ENCODE results near the gene FAM118A. TPM values are rescaled to one million over a fixed set of nuclear protein-coding genes. Genes with fewer than 3 reads are reported as not detected.
"Not testable (repeated sequence)": the region's sequence is repeated elsewhere in the genome, so short reads cannot be mapped to it uniquely, and the experiment has no call there.

Gene FAM118A
- total and polyA plus RNA-seq, 2 experiments from 2014 or later = 11.9 to 20.3 TPM

- H3K4me1 Mint-ChIP-seq = no peaks in the 10 kb centered on the region
- no peaks in the 10 kb centered on the region for H3K36me3 Mint-ChIP-seq (ENCODE audit: low read depth)
- H2AFZ ChIP-seq = no peak overlapping the region
- no peaks in the 10 kb centered on the region for H3K36me3 ChIP-seq (ENCODE audit: insufficient read depth)
- no peaks in the 10 kb centered on the region for H3F3A ChIP-seq (replicated peaks; ENCODE audit: low read depth)
- no peak overlapping the region for H3K4me3 Mint-ChIP-seq
- ATAC-seq (no peak), DNase-seq (ENCODE audit: low spot score) (no peak)
- peaks cover 5% of the 10 kb centered on the region; the same call in 1 of the 2 replicates for H3K4me1 ChIP-seq (ENCODE audit: insufficient read depth)
- H3K9me3 Mint-ChIP-seq = no peaks in the 10 kb centered on the region
- no peak overlapping the region for H3K27ac Mint-ChIP-seq
- no peaks in the 10 kb centered on the region for H3K9me2 ChIP-seq (ENCODE audit: insufficient read depth)
- no peak overlapping the region for H3K27ac ChIP-seq (ENCODE audit: low read depth)
- H3K27me3 Mint-ChIP-seq (ENCODE audit: insufficient read depth, low read depth, poor library complexity) = peaks cover 2% of the 10 kb centered on the region
- TF ChIP-seq EZH2 (IDR thresholded peaks at IDR 0.05; ENCODE audit: low read depth, unreplicated experiment) = no peak
- H3K79me2 ChIP-seq (replicated peaks; ENCODE audit: insufficient read depth) = no peaks in the 10 kb centered on the region
- H4K20me1 ChIP-seq (replicated peaks; ENCODE audit: insufficient read depth) = no peaks in the 10 kb centered on the region
- H3K4me2 ChIP-seq = no peak overlapping the region
- H3K4me3 ChIP-seq = no peak overlapping the region
- no peaks in the 10 kb centered on the region for H3K27me3 ChIP-seq (ENCODE audit: insufficient read depth)
Measured at GRCh38 chr22:45292731-45293442, 16.8 kb upstream of the FAM118A start.

- ATAC-seq (no peak), DNase-seq (ENCODE audit: low spot score) (no peak)
- no peaks in the 10 kb centered on the region for H3K9me3 Mint-ChIP-seq
Measured at GRCh38 chr22:45294030-45294429, 15.7 kb upstream of the FAM118A start.

GRCh38 chr22:45295004-45295403, 14.7 kb upstream of the FAM118A start:
- H4K20me1 ChIP-seq (replicated peaks; ENCODE audit: insufficient read depth); DNase-seq (ENCODE audit: low spot score); H3K27ac Mint-ChIP-seq; H3K79me2 ChIP-seq (replicated peaks; ENCODE audit: insufficient read depth); ATAC-seq; H3K4me2 ChIP-seq; H3F3A ChIP-seq (replicated peaks; ENCODE audit: low read depth); H3K9me2 ChIP-seq (ENCODE audit: insufficient read depth); H2AFZ ChIP-seq; H3K36me3 ChIP-seq (ENCODE audit: insufficient read depth); H3K27me3 Mint-ChIP-seq (ENCODE audit: insufficient read depth, low read depth, poor library complexity); H3K4me3 Mint-ChIP-seq; H3K36me3 Mint-ChIP-seq (ENCODE audit: low read depth); H3K27me3 ChIP-seq (ENCODE audit: insufficient read depth); H3K4me3 ChIP-seq; H3K27ac ChIP-seq (ENCODE audit: low read depth); H3K9me3 Mint-ChIP-seq: not testable (repeated sequence)
- H3K4me1 Mint-ChIP-seq = peaks cover 15% of the 10 kb centered on the region
- H3K4me1 ChIP-seq (ENCODE audit: insufficient read depth) = peaks cover 12% of the 10 kb centered on the region; the same call in 1 of the 2 replicates

More at GRCh38 chr22:45294030-45294429, 15.7 kb upstream of the FAM118A start:
- no peak for TF ChIP-seq CTCF (conservative IDR thresholded peaks at IDR 0.05; ENCODE audit: low read depth in 2 of 2)
- TF ChIP-seq EZH2 (IDR thresholded peaks at IDR 0.05; ENCODE audit: low read depth, unreplicated experiment) = no peak
- TF ChIP-seq CREB1 (CRISPR knock-in tag; IDR thresholded peaks at IDR 0.05; ENCODE audit: low read depth) = no peak
- TF ChIP-seq POLR2AphosphoS5 (IDR thresholded peaks at IDR 0.05; ENCODE audit: low read depth) = no peak
- TF ChIP-seq NANOG (IDR thresholded peaks at IDR 0.05; ENCODE audit: borderline replicate concordance) = no peak
- no peak for TF ChIP-seq ZNF331 (CRISPR knock-in tag; IDR thresholded peaks at IDR 0.05; ENCODE audit: low read depth)
- H4K20me1 ChIP-seq (replicated peaks; ENCODE audit: insufficient read depth) = no peaks in the 10 kb centered on the region
- H3K27me3 ChIP-seq (ENCODE audit: insufficient read depth) = no peaks in the 10 kb centered on the region
- Mint-ChIP-seq H3K27ac (no peak overlapping the region), H3K27me3 (ENCODE audit: insufficient read depth, low read depth, poor library complexity) (peaks cover 7% of the 10 kb centered on the region), H3K4me1 (peaks cover 9% of the 10 kb centered on the region), H3K4me3 (no peak overlapping the region), H3K36me3 (ENCODE audit: low read depth) (no peaks in the 10 kb centered on the region)
- peaks cover 8% of the 10 kb centered on the region; the same call in 1 of the 2 replicates for H3K4me1 ChIP-seq (ENCODE audit: insufficient read depth)
- H3K79me2 ChIP-seq (replicated peaks; ENCODE audit: insufficient read depth) = no peaks in the 10 kb centered on the region
- no peaks in the 10 kb centered on the region for H3K9me2 ChIP-seq (ENCODE audit: insufficient read depth)
- no peak overlapping the region for H3K27ac ChIP-seq (ENCODE audit: low read depth)
- H3K4me3 ChIP-seq = no peak overlapping the region
- no peaks in the 10 kb centered on the region for H3K36me3 ChIP-seq (ENCODE audit: insufficient read depth)
- no peak overlapping the region for H3K4me2 ChIP-seq
- no peak overlapping the region for H2AFZ ChIP-seq
- no peaks in the 10 kb centered on the region for H3F3A ChIP-seq (replicated peaks; ENCODE audit: low read depth)
